Measurements from ENCODE around the gene RASA4. TPM values are rescaled to one million over a fixed set of nuclear protein-coding genes. Genes with fewer than 3 reads are reported as not detected.

RASA4 gene
- total RNA-seq, 2 experiments from 2014 or later, result 26.6 to 27.8 TPM

Other genes starting within 250 kb of the RASA4 start
- 10 to 100 TPM; 27.2 to 28.3 TPM for gene PRKRIP1, start 220.4 kb downstream of the RASA4 start, total RNA-seq
- 10 to 100 TPM; 59.5 to 61.9 TPM for gene ORAI2, start 183.2 kb downstream of the RASA4 start, total RNA-seq
- 10 to 100 TPM in 1 of 2 experiments, 1 to 10 TPM in 1; 9.4 to 10.4 TPM for gene ALKBH4, start 151.9 kb downstream of the RASA4 start, total RNA-seq
- 10 to 100 TPM; 19.5 to 19.8 TPM for gene LRWD1, start 151.8 kb downstream of the RASA4 start, total RNA-seq
- 10 to 100 TPM; 41.7 to 46.5 TPM for gene POLR2J, start 137.8 kb downstream of the RASA4 start, total RNA-seq
- gene RASA4B, start 99.0 kb downstream of the RASA4 start, total RNA-seq, result 1 to 10 TPM; 8.7 to 9.6 TPM
- gene UPK3BL2, start 73.1 kb downstream of the RASA4 start, total RNA-seq, result 10 to 100 TPM; 13.2 to 14.0 TPM
- under 1 TPM in 1 of 2 experiments, not detected in 1; 0.15 TPM for gene SPDYE2, start 65.5 kb downstream of the RASA4 start, total RNA-seq
- 10 to 100 TPM; 24.9 to 25.0 TPM for gene POLR2J3, start 44.2 kb downstream of the RASA4 start, total RNA-seq
- 10 to 100 TPM; 12.2 to 13.9 TPM for gene UPK3BL1, start 26.0 kb upstream of the RASA4 start, total RNA-seq
- gene SPDYE2B, start 33.6 kb upstream of the RASA4 start, total RNA-seq, result under 1 TPM in 1 of 2 experiments, not detected in 1; 0.15 TPM
- gene POLR2J2, start 54.9 kb upstream of the RASA4 start, total RNA-seq, result 1 to 10 TPM; 8.4 to 8.8 TPM
- 1 to 10 TPM; 6.1 to 7.2 TPM for gene FAM185A, start 132.2 kb upstream of the RASA4 start, total RNA-seq

All from activated CD4-positive, alpha-beta memory T cell treated with anti-CD3 and anti-CD28 coated beads, Interleukin-2, amount 10 ng/mL, durations not matched to agents 7 days and 5 days (primary cell).